GM12878 (cell line): Measurements from ENCODE around the gene HMCN1. TPM values are rescaled to one million over a fixed set of nuclear protein-coding genes. Genes with fewer than 3 reads are reported as not detected.

Experiments used
- ATAC-seq: fragments of 200-7000 bp; cut with Tn5 transposase; 3 replicates; pipeline ENCODE4 v1.9.1; 2020; ENCODE audit warnings: mild to moderate bottlenecking, moderate library complexity
- BruUV-seq: library from RNA; stranded (reverse); fragments of 400-500 nt; replicated peaks from 2 replicates; lab custom pipeline; 2021; lab: Mats Ljungman, UMichigan
- CTCF ChIA-PET: fragments of 300-600 bp; sonication (Branson Sonifier 250); formaldehyde crosslinking; extraction: SDS; loops from one replicate; lab custom pipeline; 2021; ENCODE audit warnings: inconsistent platforms; lab: Yijun Ruan, JAX
- POLR2A ChIA-PET: fragments of 350-600 bp; formaldehyde crosslinking; extraction: SDS; loops from one replicate; lab custom pipeline; 2021; ENCODE audit warnings: inconsistent platforms; lab: Charles Lee
- RAD21 ChIA-PET: fragments of 300-600 bp; sonication (Branson Sonifier 250); formaldehyde crosslinking; loops from one replicate; lab custom pipeline; 2023; ENCODE audit warnings: antibody characterized with exemption; ENCODE audit not compliant: unreplicated experiment; lab: Charles Lee
- SMC1A ChIA-PET: fragments of 300-600 bp; sonication (Branson Sonifier 250); formaldehyde crosslinking; loops from one replicate; lab custom pipeline; 2023; ENCODE audit not compliant: unreplicated experiment, uncharacterized antibody; lab: Charles Lee
- DNase-seq: peaks from one replicate; pipeline ENCODE4 v3.0.0-alpha.2; 2011; ENCODE audit warnings: low read depth, low spot score
- FAIRE-seq: peaks from 3 replicates; lab custom pipeline; 2011; peaks lifted over from hg19 to GRCh38; lab: Jason Lieb, UNC
- H2AFZ ChIP-seq: 2 replicates; pipeline ENCODE4 v1.6.0; 2011; ENCODE audit warnings: low read depth, low read length, control low read depth; ENCODE audit not compliant: control insufficient read depth
- H3K27ac ChIP-seq: 2 replicates; pipeline ENCODE4 v1.5.1; 2011; ENCODE audit warnings: control low read depth; ENCODE audit not compliant: control insufficient read depth, insufficient read depth
- H3K27me3 ChIP-seq, 2 experiments: replicated peaks in 1 of 2; 2 replicates each; pipeline versions ENCODE4 v1.6.0 to v1.6.1; 2011; ENCODE audit warnings: low read length in 1 of 2; ENCODE audit not compliant: control insufficient read depth in 2 of 2, insufficient read depth in 2 of 2
- H3K36me3 ChIP-seq, 2 experiments: 2 replicates each; pipeline ENCODE4 v1.5.1; 2011; ENCODE audit warnings: low read length in 1 of 2; ENCODE audit not compliant: control insufficient read depth in 2 of 2, insufficient read depth in 2 of 2
- H3K4me1 ChIP-seq: 2 replicates; pipeline ENCODE4 v1.6.1; 2011; ENCODE audit warnings: mild to moderate bottlenecking, low read length, moderate library complexity, mixed read lengths; ENCODE audit not compliant: control insufficient read depth, insufficient read depth
- H3K4me2 ChIP-seq: 2 replicates; pipeline ENCODE4 v1.6.0; 2011; ENCODE audit warnings: control low read depth; ENCODE audit not compliant: control insufficient read depth, insufficient read depth
- H3K4me3 ChIP-seq: fragments of 200-600 bp; sonication (generic); 2 replicates; pipeline ENCODE4 v1.5.1; 2016
- H3K79me2 ChIP-seq: 2 replicates; pipeline ENCODE4 v1.6.0; 2011; ENCODE audit warnings: low read length; ENCODE audit not compliant: control insufficient read depth, insufficient read depth
- H3K9ac ChIP-seq: 2 replicates; pipeline ENCODE4 v1.8.0; 2011; ENCODE audit warnings: low read length, control low read depth, mixed read lengths; ENCODE audit not compliant: control insufficient read depth, insufficient read depth
- H3K9me3 ChIP-seq: replicated peaks from 3 replicates; pipeline ENCODE4 v1.5.1; 2011; ENCODE audit warnings: mild to moderate bottlenecking, low read length; ENCODE audit not compliant: control insufficient read depth, insufficient read depth
- H4K20me1 ChIP-seq: 2 replicates; pipeline ENCODE4 v1.6.0; 2011; ENCODE audit not compliant: control insufficient read depth, insufficient read depth
- ATF7 ChIP-seq: fragments of 450-650 bp; IDR thresholded peaks from 2 replicates; pipeline ENCODE4 v1.6.1; 2016; ENCODE audit warnings: low read depth, mild to moderate bottlenecking
- EED ChIP-seq: sonication (generic); IDR thresholded peaks from 2 replicates; pipeline ENCODE4 v1.6.1; 2016; ENCODE audit warnings: antibody characterized with exemption, low read depth
- HDGF ChIP-seq: fragments of 450-650 bp; IDR thresholded peaks from 2 replicates; pipeline ENCODE4 v1.6.1; 2016; ENCODE audit warnings: antibody characterized with exemption
- IKZF1 ChIP-seq: fragments of 450-650 bp; conservative IDR thresholded peaks from 2 replicates; pipeline ENCODE4 v1.6.1; 2017; ENCODE audit warnings: antibody characterized with exemption, mild to moderate bottlenecking
- JUNB ChIP-seq: IDR thresholded peaks from 2 replicates; pipeline ENCODE4 v1.6.1; 2016; ENCODE audit warnings: antibody characterized with exemption, mild to moderate bottlenecking
- MEF2B ChIP-seq: fragments of 450-650 bp; IDR thresholded peaks from 2 replicates; pipeline ENCODE4 v1.6.1; 2018; ENCODE audit warnings: mild to moderate bottlenecking, moderate library complexity; ENCODE audit not compliant: partially characterized antibody, poor library complexity, severe bottlenecking
- NR2F1 ChIP-seq: fragments of 450-650 bp; conservative IDR thresholded peaks from 2 replicates; pipeline ENCODE4 v1.6.1; 2017; ENCODE audit warnings: mild to moderate bottlenecking
- POLR2AphosphoS5 ChIP-seq: IDR thresholded peaks from 2 replicates; pipeline ENCODE4 v1.6.1; 2011; ENCODE audit warnings: mild to moderate bottlenecking, low read length, inconsistent platforms
- RAD51 ChIP-seq: fragments of 450-650 bp; IDR thresholded peaks from 2 replicates; pipeline ENCODE4 v1.6.1; 2016; ENCODE audit warnings: moderate library complexity, mild to moderate bottlenecking, inconsistent platforms
- ZNF207 ChIP-seq: fragments of 450-650 bp; IDR thresholded peaks from 2 replicates; pipeline ENCODE4 v1.6.1; 2014; ENCODE audit warnings: antibody characterized with exemption, mild to moderate bottlenecking, borderline replicate concordance
- ZNF274 ChIP-seq: IDR thresholded peaks from one replicate; pipeline ENCODE4 v1.8.0; 2011; ENCODE audit not compliant: insufficient read length, insufficient read depth
- WGBS: methylation state at CpG from one replicate; pipeline ENCODE4 v1.1.6; 2016; ENCODE audit warnings: low lambda C conversion rate; ENCODE audit not compliant: insufficient replicate concordance, insufficient coverage; ENCODE audit errors: missing lambda C conversion rate; 5-methylcytosine and 5-hydroxymethylcytosine counted together
- in situ Hi-C: fragments of 300-500 bp; cut with MboI; formaldehyde crosslinking; loops from 9 replicates; pipeline ENCODE4 v1.14.3; 2018; ENCODE audit warnings: mixed read lengths
- intact Hi-C: fragments of 100-400 bp; cut with micrococcal nuclease; formaldehyde crosslinking; loops from one replicate; pipeline ENCODE4 v1.14.2; 2022; ENCODE audit not compliant: unreplicated experiment
- polyA plus RNA-seq, 11 experiments: library from polyadenylated mRNA; depleted of rRNA in 4 of 11; unstranded in 6 of 11; stranded (reverse) in 5 of 11; fragments of >200 nt; fragmentation: Nextera tagmentation in 4 of 11; fragmentation: Illumina TruSeq in 1 of 11; extraction: Ambion mirVana in 4 of 11; extraction: Trizol in 1 of 11; gene quantifications; 1 replicate in 1 of 11; 2 replicates in 10 of 11; pipeline versions ENCODE4 v1.2.1 to v1.2.3, GENCODE V29; 2011 to 2016; ENCODE audit warnings: inconsistent platforms in 2 of 11, missing spikeins in 2 of 11, low read depth in 1 of 11
- total RNA-seq, 4 experiments: library from RNA; depleted of rRNA in 3 of 4; stranded (reverse); fragments of >200 nt in 3 of 4; fragmentation: Illumina TruSeq in 1 of 4; extraction: Trizol in 1 of 4; gene quantifications; 2 replicates each; pipeline versions ENCODE4 v1.2.1 to v1.2.3, GENCODE V29; 2013 to 2021
- TF ChIP-seq, protein P1 (sequence below): IDR thresholded peaks from 2 replicates; pipeline ENCODE4 v1.6.1; 2012; ENCODE audit warnings: low read depth, low read length, improper control_type of control experiment
- TF ChIP-seq, protein P2 (sequence below): fragments of 450-650 bp; IDR thresholded peaks from 2 replicates; pipeline ENCODE4 v1.6.1; 2016; ENCODE audit warnings: mild to moderate bottlenecking, moderate library complexity, borderline replicate concordance
- TF ChIP-seq, protein P3 (sequence below): fragments of 150-350 bp; IDR thresholded peaks from 2 replicates; pipeline ENCODE4 v1.6.1; 2016; ENCODE audit warnings: low read depth, low read length
- TF ChIP-seq, protein P4 (sequence below): fragments of 150-350 bp; IDR thresholded peaks from 2 replicates; pipeline ENCODE4 v1.6.1; 2014; ENCODE audit warnings: mild to moderate bottlenecking, low read depth, low read length

Gene HMCN1
- total and polyA plus RNA-seq, 10 of the 15 experiments (the other 5 are each of a cell fraction or from before 2014, with no cell fraction given): under 0.01 to 0.07 TPM; not detected in 8

DNA sequence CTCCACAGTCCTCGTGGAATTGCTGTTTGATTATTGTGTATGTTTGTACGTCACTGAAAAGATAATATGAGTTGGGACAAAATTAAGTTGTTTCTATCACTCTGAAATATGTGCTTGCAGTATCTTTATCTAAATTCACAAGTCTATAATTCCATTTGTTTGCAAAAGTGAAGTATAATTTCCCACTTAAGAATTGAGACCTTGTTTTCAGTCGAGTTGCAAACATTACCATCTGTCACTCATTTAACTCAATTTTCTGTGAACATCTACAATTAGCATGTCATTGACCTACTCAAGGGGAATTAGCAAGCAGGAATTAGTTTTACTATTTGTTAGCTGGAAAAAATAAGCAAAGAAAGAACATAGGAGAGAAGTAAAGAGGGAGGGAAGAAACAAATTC, 445.0 kb downstream of the HMCN1 start (continued):
- no peak for TF ChIP-seq POLR2AphosphoS5
- TF ChIP-seq IKZF1: no peak
- TF ChIP-seq, protein P1, sequence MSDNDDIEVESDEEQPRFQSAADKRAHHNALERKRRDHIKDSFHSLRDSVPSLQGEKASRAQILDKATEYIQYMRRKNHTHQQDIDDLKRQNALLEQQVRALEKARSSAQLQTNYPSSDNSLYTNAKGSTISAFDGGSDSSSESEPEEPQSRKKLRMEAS: no peak
- TF ChIP-seq HDGF: no peak

DNA sequence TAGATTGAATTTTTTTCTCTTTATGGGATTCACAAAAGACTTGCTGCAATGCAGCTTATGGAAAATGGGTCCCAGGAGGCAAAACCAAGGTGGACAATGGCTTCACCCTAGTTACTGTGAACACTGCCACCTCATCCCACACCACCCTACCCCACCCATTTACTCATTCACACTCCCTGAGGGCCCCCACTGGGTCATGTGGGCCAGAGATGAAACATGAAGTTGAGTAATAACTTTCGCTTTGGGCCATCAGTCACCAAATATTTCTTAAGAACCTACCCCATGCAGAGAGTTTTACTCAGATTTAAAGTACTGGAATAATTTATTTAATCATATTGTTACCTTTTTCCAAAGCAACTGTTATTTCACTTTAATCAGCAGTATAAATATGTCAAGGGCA, 449.0 kb downstream of the HMCN1 start:
- H3K27ac ChIP-seq: no peak overlapping the region
- peak; percentile 38; the same call in 1 of the 2 replicates for TF ChIP-seq JUNB
- TF ChIP-seq, protein P2, sequence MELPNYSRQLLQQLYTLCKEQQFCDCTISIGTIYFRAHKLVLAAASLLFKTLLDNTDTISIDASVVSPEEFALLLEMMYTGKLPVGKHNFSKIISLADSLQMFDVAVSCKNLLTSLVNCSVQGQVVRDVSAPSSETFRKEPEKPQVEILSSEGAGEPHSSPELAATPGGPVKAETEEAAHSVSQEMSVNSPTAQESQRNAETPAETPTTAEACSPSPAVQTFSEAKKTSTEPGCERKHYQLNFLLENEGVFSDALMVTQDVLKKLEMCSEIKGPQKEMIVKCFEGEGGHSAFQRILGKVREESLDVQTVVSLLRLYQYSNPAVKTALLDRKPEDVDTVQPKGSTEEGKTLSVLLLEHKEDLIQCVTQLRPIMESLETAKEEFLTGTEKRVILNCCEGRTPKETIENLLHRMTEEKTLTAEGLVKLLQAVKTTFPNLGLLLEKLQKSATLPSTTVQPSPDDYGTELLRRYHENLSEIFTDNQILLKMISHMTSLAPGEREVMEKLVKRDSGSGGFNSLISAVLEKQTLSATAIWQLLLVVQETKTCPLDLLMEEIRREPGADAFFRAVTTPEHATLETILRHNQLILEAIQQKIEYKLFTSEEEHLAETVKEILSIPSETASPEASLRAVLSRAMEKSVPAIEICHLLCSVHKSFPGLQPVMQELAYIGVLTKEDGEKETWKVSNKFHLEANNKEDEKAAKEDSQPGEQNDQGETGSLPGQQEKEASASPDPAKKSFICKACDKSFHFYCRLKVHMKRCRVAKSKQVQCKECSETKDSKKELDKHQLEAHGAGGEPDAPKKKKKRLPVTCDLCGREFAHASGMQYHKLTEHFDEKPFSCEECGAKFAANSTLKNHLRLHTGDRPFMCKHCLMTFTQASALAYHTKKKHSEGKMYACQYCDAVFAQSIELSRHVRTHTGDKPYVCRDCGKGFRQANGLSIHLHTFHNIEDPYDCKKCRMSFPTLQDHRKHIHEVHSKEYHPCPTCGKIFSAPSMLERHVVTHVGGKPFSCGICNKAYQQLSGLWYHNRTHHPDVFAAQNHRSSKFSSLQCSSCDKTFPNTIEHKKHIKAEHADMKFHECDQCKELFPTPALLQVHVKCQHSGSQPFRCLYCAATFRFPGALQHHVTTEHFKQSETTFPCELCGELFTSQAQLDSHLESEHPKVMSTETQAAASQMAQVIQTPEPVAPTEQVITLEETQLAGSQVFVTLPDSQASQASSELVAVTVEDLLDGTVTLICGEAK: no peak
- no peak for TF ChIP-seq ZNF274
- peak; percentile 39 for TF ChIP-seq MEF2B
- TF ChIP-seq, protein P3, sequence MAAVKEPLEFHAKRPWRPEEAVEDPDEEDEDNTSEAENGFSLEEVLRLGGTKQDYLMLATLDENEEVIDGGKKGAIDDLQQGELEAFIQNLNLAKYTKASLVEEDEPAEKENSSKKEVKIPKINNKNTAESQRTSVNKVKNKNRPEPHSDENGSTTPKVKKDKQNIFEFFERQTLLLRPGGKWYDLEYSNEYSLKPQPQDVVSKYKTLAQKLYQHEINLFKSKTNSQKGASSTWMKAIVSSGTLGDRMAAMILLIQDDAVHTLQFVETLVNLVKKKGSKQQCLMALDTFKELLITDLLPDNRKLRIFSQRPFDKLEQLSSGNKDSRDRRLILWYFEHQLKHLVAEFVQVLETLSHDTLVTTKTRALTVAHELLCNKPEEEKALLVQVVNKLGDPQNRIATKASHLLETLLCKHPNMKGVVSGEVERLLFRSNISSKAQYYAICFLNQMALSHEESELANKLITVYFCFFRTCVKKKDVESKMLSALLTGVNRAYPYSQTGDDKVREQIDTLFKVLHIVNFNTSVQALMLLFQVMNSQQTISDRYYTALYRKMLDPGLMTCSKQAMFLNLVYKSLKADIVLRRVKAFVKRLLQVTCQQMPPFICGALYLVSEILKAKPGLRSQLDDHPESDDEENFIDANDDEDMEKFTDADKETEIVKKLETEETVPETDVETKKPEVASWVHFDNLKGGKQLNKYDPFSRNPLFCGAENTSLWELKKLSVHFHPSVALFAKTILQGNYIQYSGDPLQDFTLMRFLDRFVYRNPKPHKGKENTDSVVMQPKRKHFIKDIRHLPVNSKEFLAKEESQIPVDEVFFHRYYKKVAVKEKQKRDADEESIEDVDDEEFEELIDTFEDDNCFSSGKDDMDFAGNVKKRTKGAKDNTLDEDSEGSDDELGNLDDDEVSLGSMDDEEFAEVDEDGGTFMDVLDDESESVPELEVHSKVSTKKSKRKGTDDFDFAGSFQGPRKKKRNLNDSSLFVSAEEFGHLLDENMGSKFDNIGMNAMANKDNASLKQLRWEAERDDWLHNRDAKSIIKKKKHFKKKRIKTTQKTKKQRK: no peak
- 0 out of 2 replicates have a peak, but pooled peaks have one; percentile 12 for TF ChIP-seq NR2F1
- TF ChIP-seq RAD51: peak; percentile 55; the same call in 1 of the 2 replicates
- TF ChIP-seq ATF7: 0 out of 2 replicates have a peak, but pooled peaks have one; percentile 20
- no peak for TF ChIP-seq ZNF207
- TF ChIP-seq, protein P4, sequence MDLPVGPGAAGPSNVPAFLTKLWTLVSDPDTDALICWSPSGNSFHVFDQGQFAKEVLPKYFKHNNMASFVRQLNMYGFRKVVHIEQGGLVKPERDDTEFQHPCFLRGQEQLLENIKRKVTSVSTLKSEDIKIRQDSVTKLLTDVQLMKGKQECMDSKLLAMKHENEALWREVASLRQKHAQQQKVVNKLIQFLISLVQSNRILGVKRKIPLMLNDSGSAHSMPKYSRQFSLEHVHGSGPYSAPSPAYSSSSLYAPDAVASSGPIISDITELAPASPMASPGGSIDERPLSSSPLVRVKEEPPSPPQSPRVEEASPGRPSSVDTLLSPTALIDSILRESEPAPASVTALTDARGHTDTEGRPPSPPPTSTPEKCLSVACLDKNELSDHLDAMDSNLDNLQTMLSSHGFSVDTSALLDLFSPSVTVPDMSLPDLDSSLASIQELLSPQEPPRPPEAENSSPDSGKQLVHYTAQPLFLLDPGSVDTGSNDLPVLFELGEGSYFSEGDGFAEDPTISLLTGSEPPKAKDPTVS: no peak
- no peak for TF ChIP-seq EED
- no peaks in the 10 kb centered on the region for H4K20me1 ChIP-seq
- peak; percentile 88 for ATAC-seq
- H3K36me3 ChIP-seq: no peaks in the 10 kb centered on the region
- no peak overlapping the region for H3K9ac ChIP-seq
- ChIA-PET CTCF (interaction anchor here (0.6 kb wide), 1 partner anchor 27 kb away, joined by 3 read pairs; no protein-coding TSS in a partner anchor), RAD21 (no interaction called here), POLR2A (no interaction called here), SMC1A (interaction anchor here (1.1 kb wide), 1 partner anchor 18 kb away, joined by 4 read pairs; no protein-coding TSS in a partner anchor)
- H2AFZ ChIP-seq: no peak overlapping the region
- DNase-seq: no peak
- H3K79me2 ChIP-seq: no peaks in the 10 kb centered on the region
- intact Hi-C loops (loop anchor here (5.0 kb wide), 1 partner anchor 106 kb away; no protein-coding TSS in a partner anchor), in situ Hi-C loops (no loop called here)
- 0% methylated on average over 1 of the region's 1 CpG for WGBS
- no peaks in the 10 kb centered on the region for H3K27me3 ChIP-seq
- no peaks in the 10 kb centered on the region for H3K9me3 ChIP-seq
- FAIRE-seq: no peak
- no peak overlapping the region for H3K4me2 ChIP-seq
- no peaks in the 10 kb centered on the region for H3K4me1 ChIP-seq
- no peak overlapping the region for H3K4me3 ChIP-seq
- no TSS peak for BruUV-seq
